Erythroblast (primary cell): ENCODE measurements around the gene RBBP5.

Experiments
- DNase-seq, 2 experiments: peaks; one replicate each; lab custom pipeline; 2025; lab: John Stamatoyannopoulos, UW
- GATA1 ChIP-seq: IDR thresholded peaks from 2 replicates; pipeline ENCODE4 v1.6.1; 2011; ENCODE audit warnings: low read depth, mild to moderate bottlenecking, control low read depth, low read length, moderate library complexity
- POLR2A ChIP-seq: IDR thresholded peaks from 2 replicates; pipeline ENCODE4 v1.6.1; 2011; ENCODE audit warnings: mild to moderate bottlenecking, low read length

Gene RBBP5

DNA sequence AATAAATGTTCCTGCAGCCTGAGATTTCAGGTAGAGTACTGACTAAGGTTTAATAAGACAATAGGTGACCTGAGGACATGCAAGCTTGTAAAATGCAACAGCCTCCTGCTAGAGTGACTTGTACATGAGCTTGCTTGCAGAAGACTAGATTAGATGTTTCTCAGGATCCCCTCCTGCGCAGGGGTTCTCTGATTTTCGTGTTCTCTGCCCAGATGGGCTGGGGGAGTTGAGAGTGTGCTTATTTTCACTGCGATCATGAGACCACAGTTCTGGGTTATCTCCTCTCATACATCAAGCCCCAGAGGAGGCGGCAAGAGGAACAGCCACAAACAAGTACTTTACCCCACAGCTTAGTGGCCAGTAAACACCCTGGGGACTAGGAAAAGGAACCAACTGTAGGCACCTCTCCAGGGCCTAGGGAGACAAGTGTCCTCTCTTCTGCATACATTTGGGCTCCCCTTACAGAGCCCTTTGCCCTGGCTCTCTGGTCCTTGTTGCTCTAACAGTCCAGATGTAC is 45.5 kb downstream of the RBBP5 start:
- no peak for DNase-seq
- TF ChIP-seq GATA1 (no peak), POLR2A (no peak)

DNA sequence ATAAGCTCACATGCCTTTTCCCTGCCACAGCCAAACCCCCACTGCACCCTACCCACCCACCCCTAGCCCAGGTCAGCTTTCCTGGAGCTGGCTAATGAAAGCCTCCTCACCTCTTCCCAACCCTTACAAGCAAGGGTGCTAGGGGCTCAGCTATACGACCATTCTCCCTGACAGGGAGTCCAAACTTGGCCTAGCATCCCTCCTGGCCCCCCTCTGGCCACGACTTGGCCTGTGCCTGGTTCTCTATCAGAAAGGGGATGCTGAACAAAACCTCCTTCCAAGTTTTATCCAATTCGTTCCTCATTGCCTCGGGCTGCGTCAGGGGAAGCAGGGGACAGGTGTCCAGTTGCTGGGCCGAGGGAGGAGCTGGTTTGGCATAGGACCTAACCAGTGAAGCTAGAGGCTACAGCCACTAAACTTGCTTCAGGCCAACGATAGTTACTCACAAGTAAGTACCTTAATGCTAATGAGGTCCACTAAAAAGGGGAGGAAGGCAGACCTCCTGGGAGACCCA is 46.1 kb downstream of the RBBP5 start:
- TF ChIP-seq GATA1, result no peak
- TF ChIP-seq POLR2A, result no peak
- DNase-seq, result no peak

DNA sequence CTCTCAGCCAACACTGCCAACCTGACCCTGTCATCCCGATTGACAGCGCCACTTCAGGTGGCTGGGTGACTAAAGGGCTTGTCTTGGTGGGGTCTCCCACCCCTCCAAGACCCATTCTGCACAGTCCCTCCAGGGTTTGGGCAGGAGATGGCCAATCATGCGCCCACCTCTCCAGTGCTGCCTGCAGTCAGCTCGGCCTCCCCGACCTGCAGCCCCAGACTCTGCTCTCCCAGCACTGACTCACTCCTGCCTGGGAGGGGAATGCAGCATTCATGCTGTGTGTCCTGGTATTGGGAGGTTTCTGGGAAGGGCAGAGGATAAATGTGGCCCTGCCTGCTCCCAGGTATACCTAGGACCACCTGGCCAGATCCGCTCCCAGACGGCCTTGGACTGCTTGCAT is 47.3 kb downstream of the RBBP5 start:
- TF ChIP-seq GATA1 (no peak), POLR2A (no peak)
- DNase-seq, result no peak

DNA sequence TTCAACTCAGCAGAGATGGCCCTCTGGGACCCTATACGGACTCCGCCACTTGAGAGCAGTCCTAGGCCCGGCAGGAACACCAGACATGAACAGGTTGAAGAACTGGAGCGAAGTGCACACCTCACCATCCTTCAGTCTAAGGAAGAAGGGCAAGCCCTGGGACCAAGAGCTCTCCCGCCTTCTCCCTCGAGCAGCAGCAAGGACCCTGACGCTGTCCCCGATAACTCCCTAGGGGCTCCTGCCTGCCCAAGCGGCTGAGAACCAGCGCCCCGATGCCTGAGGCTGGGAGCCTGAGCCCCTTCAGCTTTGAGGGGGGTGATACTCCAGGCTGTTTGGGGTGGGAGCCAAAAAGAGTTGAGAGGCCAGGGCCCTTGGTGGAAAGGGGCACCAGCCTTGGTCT is 47.7 kb downstream of the RBBP5 start:
- DNase-seq, result no peak
- TF ChIP-seq POLR2A, result no peak
- TF ChIP-seq GATA1, result no peak

DNA sequence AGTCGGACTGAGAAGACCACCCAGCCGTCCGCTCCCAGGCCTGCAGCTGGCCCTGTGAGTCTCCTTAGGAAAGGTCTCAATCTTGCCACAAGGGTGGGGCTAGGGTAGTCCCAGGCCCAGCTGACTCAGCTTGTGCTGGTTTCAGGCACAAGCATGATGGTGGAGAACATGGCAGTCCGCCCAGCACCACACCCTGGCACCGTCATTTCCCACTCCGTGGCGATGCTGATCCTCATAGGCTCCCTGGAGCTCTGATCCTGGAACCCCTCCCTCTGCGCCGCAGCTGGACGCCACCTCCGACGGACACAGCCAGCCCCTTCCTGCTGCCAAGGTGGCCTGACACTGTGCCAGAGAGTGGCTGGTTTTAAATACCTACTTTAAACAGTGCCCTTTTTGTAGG is 48.3 kb downstream of the RBBP5 start:
- no peak for DNase-seq

DNA sequence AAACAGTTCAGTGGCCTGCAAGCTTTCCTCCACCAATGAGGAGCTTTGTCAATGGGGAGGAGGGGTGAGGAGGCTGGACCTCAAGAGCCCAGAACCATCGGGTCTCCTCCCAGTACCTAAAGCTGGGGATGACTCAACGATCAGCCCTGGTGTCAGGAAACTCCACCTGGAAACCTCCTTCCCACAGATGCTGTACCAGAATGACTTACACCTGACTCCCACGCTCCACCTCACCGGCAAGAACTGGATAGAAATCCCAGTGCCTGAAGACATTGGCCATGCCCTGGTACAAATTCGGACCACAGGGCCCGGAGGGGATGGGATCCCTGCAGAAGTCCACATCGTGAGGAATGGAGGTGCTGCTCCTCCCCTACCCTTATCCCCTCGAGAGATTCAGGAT is 48.9 kb downstream of the RBBP5 start:
- no peak for DNase-seq
- no peak for TF ChIP-seq POLR2A
- no peak for TF ChIP-seq GATA1

More for the DNA sequence above, 48.3 kb downstream of the RBBP5 start:
- no peak for TF ChIP-seq POLR2A
- TF ChIP-seq GATA1, result no peak

DNA sequence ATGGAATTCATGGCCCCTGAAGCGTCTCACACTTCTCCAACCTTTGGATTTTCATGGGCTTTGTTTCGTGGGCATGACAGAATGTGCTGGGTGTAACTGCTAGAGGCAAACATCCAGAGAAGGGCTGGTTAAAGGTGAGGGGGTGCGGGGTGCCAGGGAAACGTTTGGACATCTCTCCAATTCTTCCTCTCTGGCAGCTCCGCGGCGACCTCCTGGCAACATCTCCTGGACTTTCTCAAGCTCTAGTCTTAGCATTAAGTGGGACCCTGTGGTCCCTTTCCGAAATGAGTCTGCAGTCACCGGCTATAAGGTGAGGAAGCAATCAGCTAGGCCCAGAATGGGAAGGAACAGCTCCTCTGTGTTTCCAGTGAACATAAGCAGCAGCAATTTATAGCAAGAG is 49.5 kb downstream of the RBBP5 start:
- no peak for DNase-seq
- TF ChIP-seq GATA1, result no peak
- TF ChIP-seq POLR2A, result no peak

DNA sequence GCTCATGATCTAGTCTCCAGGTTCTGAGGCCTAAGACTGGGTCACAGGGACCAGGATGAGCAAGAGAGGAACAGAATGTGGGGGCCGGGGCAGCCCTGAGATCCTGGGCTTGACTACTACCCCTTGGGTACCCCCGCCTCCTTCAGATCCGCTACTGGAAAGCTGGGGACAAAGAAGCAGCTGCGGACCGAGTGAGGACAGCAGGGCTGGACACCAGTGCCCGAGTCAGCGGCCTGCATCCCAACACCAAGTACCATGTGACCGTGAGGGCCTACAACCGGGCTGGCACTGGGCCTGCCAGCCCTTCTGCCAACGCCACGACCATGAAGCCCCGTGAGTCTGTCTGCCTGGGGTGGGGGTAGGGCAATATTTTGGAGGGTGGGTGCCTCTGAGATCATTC is 50.0 kb downstream of the RBBP5 start:
- TF ChIP-seq GATA1 (no peak), POLR2A (no peak)
- no peak for DNase-seq

DNA sequence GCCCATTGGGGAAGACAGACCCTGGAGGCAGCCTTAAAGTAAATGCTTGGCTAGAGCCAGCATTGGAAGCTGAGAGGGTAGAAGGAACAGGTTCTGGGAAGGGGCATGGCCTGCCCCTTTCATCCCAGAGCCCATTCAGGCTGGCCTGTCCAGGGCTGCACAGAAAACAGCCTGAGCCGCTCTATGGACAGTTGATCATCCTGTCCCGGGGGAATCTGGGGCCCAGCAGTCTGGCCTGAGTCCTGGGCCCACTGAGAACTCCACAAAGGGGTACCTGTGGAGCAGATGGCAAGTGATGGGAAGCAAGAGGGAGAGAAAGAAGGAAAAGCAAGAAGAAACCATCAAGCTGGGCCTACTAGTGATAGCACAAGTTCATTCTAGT is 50.8 kb downstream of the RBBP5 start:
- no peak for DNase-seq
- TF ChIP-seq GATA1, result no peak
- TF ChIP-seq POLR2A, result no peak

DNA sequence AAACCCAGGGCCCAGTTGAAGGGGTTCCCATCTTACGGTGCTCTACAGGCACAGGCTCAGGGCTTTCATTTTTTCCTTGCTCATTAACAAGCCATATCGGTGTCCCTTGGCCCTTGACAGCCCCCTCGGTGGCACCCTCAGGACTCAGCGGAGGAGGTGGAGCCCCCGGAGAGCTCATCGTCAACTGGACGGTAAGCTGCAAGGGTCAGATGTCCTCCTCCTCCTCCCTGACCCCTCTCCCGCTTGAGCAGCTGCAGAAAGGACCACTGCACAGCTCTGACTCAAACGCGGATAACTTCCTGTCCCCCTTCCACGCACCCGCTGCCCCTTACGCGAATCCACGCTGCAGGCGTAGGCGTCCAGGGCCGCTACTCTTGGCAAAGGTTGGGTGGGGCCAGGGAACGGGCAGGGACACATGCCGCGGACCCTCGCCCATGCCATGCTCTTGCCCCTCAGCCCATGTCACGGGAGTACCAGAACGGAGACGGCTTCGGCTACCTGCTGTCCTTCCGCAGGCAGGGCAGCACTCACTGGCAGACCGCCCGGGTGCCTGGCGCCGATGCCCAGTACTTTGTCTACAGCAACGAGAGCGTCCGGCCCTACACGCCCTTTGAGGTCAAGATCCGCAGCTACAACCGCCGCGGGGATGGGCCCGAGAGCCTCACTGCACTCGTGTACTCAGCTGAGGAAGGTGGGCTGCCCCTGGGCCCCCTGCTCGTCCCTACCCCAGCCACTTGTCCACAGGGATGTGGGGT is 52.2 kb downstream of the RBBP5 start:
- no peak for TF ChIP-seq GATA1
- TF ChIP-seq POLR2A, result no peak
- DNase-seq, result no peak

DNA sequence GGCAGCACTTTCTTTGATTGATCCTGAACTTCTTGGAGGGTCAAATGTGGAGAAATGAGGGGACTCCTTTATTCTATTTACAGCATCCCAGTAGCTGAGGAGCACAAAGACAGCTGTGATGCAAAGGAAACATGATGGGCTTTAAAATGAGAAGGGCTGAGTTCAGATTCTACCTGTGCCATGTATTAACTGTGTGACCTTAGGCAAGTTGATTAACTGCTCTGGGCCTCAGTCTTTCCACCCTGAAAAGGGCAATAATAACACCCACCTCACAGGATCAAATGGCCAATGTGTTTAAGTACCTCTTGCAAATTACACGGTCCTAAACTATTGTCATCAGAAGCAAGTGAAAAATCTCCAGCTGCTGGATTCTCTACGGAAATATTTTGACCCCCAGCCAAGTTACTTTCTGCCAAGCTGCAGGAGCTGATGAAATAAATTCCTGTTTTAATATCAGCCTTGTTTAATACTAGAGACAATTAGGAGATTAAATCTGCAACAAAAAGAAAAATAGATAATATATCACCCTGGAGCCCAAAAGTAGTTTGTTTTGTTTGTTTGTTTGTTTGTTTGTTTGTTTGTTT is 53.2 kb downstream of the RBBP5 start:
- DNase-seq, result no peak
- TF ChIP-seq POLR2A, result no peak
- TF ChIP-seq GATA1, result no peak

DNA sequence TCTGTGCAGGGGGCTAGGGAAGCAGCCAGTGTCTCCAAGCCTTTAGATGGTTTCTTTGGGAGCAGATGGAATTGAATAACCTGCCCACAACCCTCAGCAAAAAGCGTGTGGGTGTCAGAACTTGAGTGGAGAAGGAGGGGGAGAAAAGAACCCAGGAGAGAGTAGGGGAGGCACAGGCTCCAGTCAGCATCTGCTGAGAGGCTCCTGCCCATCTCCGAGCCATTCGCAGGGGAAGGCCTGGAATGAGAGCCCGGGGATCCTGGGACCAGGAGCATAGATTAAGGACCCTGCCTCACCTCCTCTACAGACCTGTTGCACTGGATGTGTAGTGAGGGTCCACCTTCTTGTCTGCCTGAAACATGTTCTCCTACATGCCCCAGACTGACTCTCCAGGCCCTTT is 53.8 kb downstream of the RBBP5 start:
- no peak for DNase-seq
- TF ChIP-seq POLR2A (no peak), GATA1 (no peak)

DNA sequence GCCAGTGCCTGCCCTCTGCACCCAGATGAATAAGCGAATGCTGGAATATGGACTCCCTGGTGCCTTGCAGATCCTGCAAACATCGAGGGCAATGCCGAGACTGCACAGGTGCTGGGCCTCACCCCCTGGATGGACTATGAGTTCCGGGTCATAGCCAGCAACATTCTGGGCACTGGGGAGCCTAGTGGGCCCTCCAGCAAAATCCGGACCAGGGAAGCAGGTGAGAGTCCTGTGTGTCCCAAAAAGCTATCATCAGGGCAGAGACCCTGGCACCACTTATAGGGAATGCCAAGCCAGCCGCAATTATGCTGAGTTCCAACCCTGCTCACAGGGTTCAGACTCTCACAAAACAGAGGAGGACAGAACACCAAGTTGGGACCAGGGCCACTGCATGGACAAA is 54.7 kb downstream of the RBBP5 start:
- no peak for DNase-seq
- no peak for TF ChIP-seq POLR2A
- TF ChIP-seq GATA1, result no peak

DNA sequence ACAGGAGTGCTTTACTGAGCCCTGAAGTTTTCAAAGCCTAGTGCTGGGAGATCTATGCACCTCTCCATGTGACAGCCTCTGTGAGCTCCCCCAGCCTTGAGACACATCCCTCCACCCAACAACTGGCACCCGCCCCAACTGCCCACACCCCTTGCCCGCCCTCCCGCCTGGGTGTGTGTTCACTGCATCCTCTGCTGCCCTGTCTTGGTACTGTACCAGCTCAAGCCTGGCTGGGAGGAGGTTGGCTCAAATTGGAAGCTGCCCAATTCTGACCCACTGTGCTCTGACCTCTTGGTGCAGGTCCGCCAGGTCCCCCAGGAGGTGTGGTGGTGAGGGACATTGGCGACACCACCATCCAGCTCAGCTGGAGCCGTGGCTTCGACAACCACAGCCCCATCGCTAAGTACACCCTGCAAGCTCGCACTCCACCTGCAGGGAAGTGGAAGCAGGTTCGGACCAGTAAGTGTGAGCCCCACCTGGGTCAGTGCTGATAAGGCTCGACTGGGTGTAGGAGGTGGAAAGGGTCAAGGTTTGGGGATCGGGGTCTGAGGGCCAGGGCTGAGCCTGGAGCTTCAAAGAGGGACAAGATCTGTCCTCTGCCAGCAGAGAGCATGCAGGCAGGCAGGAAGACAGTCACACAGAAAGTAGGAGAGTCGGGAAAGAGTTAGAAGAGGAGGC is 55.5 kb downstream of the RBBP5 start:
- DNase-seq, result peak; percentile 70 to 72
- TF ChIP-seq POLR2A, result no peak
- no peak for TF ChIP-seq GATA1
